ENCODE data around the gene MAP1S. TPM values are rescaled to one million over a fixed set of nuclear protein-coding genes. Genes with fewer than 3 reads are reported as not detected.
A peak's percentile ranks its signal among the peaks of the same experiment; 100 is the strongest.

MAP1S gene
- total and polyA plus RNA-seq, 2 of the 13 experiments (the other 11 are each of a cell fraction or from before 2014, with no cell fraction given) = 3.8 to 7.3 TPM

GRCh38 chr19:17766543-17767131 lies 47.4 kb downstream of the MAP1S start (continued):
- TF ChIP-seq ZNF121 (CRISPR knock-in tag; IDR thresholded peaks at IDR 0.05) (peak; percentile 24; the same call in 1 of the 2 replicates), MIXL1 (CRISPR knock-in tag; IDR thresholded peaks at IDR 0.05) (peak; percentile 36; the same call in 1 of the 2 replicates), TCF7 (IDR thresholded peaks at IDR 0.05; ENCODE audit: low read depth) (no peak), MATR3 (CRISPR knock-in tag; IDR thresholded peaks at IDR 0.05) (no peak), NR0B2 (CRISPR knock-in tag; IDR thresholded peaks at IDR 0.05) (no peak), ETV6 (CRISPR knock-in tag; conservative IDR thresholded peaks at IDR 0.05) (no peak; the same call in 1 of the 2 replicates), ZNF597 (CRISPR knock-in tag; IDR thresholded peaks at IDR 0.05) (no peak), WIZ (CRISPR knock-in tag; IDR thresholded peaks at IDR 0.05) (no peak), ZNF616 (CRISPR knock-in tag; IDR thresholded peaks at IDR 0.05; ENCODE audit: low read depth) (no peak), MXD3 (CRISPR knock-in tag; IDR thresholded peaks at IDR 0.05) (no peak), KLF13 (CRISPR knock-in tag; IDR thresholded peaks at IDR 0.05) (no peak), ZXDC (CRISPR knock-in tag; IDR thresholded peaks at IDR 0.05) (no peak), DMAP1 (CRISPR knock-in tag; IDR thresholded peaks at IDR 0.05) (peak; percentile 57; the same call in 1 of the 2 replicates), CEBPB (IDR thresholded peaks at IDR 0.05; ENCODE audit: borderline replicate concordance, low read depth, low read length) (no peak), CTCF (CRISPR knock-in tag; IDR thresholded peaks at IDR 0.05) (peak; percentile 98), RFX3 (CRISPR knock-in tag; IDR thresholded peaks at IDR 0.05) (no peak), HNRNPH1 (optimal IDR thresholded peaks at IDR 0.05; ENCODE audit: low read depth, low read length) (no peak), ZNF761 (CRISPR knock-in tag; conservative IDR thresholded peaks at IDR 0.05) (no peak), CEBPZ (IDR thresholded peaks at IDR 0.05; ENCODE audit: low read length) (no peak), ATF1 (CRISPR knock-in tag; IDR thresholded peaks at IDR 0.05) (no peak)
